OCI-LY3 (cell line): Measurements from ENCODE around the gene CNGA1.

Experiments used
- CTCF ChIP-seq: fragments of 200-600, 300-600 bp; sonication (generic); IDR thresholded peaks from 2 replicates; pipeline ENCODE4 v1.5.1; 2014; ENCODE audit warnings: antibody characterized with exemption, low read length, low read depth
- EZH2phosphoT487 ChIP-seq: fragments of 200-600 bp; shearing (Covaris generic); IDR thresholded peaks from 2 replicates; pipeline ENCODE4 v1.6.1; 2018; ENCODE audit warnings: antibody characterized with exemption, mixed run types, low read depth

DNA sequence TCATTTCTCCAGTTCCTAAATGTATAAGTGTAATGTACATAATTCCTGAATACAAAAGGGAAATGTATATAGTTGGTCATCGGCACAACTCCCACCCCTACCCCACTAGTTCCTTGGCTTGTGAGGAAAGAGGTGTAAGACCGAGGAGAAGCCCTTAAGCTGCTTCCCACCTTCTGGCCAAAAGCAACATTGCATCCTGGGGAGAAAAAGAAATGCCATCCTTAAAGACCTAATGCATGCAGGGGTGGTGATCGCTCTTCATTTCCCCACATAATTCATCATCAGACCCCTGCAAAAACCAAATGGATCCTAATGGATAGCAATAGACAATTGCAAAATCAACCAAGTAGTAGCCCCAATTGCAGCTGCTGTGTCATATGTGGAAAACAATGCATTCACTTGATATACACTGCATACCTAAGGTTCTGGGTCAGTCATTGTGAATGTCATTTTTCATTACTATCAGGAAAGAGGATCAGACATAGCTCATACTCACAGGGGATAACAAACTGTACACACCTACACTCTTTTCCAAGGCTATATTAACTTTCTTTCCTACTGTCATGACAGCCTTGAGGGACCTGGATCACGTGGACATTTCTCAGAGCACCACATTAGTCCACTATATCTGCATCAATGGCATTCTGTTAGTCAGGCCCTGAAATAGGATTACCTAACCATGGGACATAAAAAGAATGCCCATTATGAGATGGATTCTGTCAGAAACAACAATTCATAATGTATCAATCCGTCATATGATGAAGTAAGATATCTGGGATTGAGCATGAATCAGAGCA lies 70.4 kb downstream of the CNGA1 start:
- no peak for TF ChIP-seq CTCF
- no peak for TF ChIP-seq EZH2phosphoT487
